Measurements from ENCODE around the gene RRP9.

RRP9 gene

GRCh38 chr3:51954105-51954504 is 12.4 kb upstream of the RRP9 start:
- Histone ChIP-seq H3K9me3 (ENCODE audit: low read depth, low read length) (no peaks in the 10 kb centered on the region), H3K36me3 (ENCODE audit: insufficient read depth, low read length) (no peaks in the 10 kb centered on the region), H3K27ac (no peak overlapping the region), H3K4me3 (no peak overlapping the region), H3K9ac (ENCODE audit: insufficient read length) (no peak overlapping the region)
- DNase-seq (ENCODE audit: low read depth, low spot score) = no peak
- TF ChIP-seq EZH2 (IDR thresholded peaks at IDR 0.05) (no peak), FOXP2 (optimal IDR thresholded peaks at IDR 0.05; ENCODE audit: control extremely low read depth, extremely low read length, insufficient read depth) (no peak)

GRCh38 chr3:51953445-51953844 is 11.7 kb upstream of the RRP9 start:
- Histone ChIP-seq H3K4me3 (no peak overlapping the region), H3K9ac (ENCODE audit: insufficient read length) (no peak overlapping the region), H3K36me3 (ENCODE audit: insufficient read depth, low read length) (no peaks in the 10 kb centered on the region), H3K9me3 (ENCODE audit: low read depth, low read length) (no peaks in the 10 kb centered on the region), H3K27ac (no peak overlapping the region)
- DNase-seq (ENCODE audit: low read depth, low spot score) = no peak
- no peak for TF ChIP-seq FOXP2 (optimal IDR thresholded peaks at IDR 0.05; ENCODE audit: control extremely low read depth, extremely low read length, insufficient read depth)

- Histone ChIP-seq H3K9me3 (ENCODE audit: low read depth, low read length) (no peaks in the 10 kb centered on the region), H3K4me3 (no peak overlapping the region), H3K36me3 (ENCODE audit: insufficient read depth, low read length) (no peaks in the 10 kb centered on the region), H3K27ac (no peak overlapping the region), H3K9ac (ENCODE audit: insufficient read length) (no peak overlapping the region)
- TF ChIP-seq EZH2 (IDR thresholded peaks at IDR 0.05) = no peak
- TF ChIP-seq POLR2AphosphoS5 (IDR thresholded peaks at IDR 0.05; ENCODE audit: borderline replicate concordance, low read depth, low read length) = no peak
- no peak for TF ChIP-seq FOXP2 (optimal IDR thresholded peaks at IDR 0.05; ENCODE audit: control extremely low read depth, extremely low read length, insufficient read depth)
- DNase-seq (ENCODE audit: low read depth, low spot score) = no peak
These were observed 9.2 kb upstream of the RRP9 start for GRCh38 chr3:51950899-51951298.

DNA sequence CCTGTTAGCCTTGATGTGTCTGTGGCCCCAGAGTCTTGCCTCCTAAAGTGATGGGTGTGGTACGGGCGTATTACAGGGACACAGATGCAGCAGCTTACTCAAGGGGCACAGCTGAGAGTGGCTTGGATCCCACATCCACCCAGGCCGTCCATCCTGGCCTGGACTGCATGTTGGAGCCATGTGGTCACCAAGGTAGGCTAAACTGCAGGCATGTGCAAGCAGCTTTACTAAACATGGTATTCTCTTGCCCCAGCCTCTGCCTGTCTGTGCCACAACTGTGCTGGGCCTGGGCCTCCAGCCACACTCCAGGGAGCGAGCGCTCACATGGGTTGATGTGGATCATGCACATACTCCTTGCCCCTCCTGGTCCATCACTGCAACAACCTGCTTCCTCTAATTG is 7.4 kb upstream of the RRP9 start:
- no peak overlapping the region for H3K27ac ChIP-seq
- H3K4me3 ChIP-seq = no peak overlapping the region
- H3K9me3 ChIP-seq (ENCODE audit: low read depth, low read length) = no peaks in the 10 kb centered on the region

DNA sequence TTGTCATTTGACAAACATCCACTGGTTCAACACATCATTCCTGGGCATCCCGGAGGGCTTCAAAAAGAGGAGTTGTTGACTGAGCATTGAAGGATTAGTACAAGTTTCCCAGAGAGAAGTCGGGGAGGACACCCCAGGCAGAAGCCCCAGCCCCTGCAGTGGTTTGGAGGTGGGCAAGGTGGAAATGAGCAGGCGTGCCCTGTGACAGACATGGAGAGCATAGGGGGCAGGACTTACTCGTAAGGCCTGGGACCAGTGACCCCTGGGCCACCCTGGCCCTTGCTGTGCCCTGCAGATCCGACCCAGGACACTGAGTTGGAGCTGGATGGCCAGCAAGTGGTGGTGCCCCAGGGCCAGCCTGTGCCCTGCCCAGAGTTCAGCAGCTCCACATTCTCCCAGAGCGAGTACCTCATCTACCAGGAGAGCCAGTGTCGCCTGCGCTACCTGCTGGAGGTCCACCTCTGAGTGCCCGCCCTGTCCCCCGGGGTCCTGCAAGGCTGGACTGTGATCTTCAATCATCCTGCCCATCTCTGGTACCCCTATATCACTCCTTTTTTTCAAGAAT is 6.4 kb upstream of the RRP9 start:
- Histone ChIP-seq H3K9ac (ENCODE audit: insufficient read length) (no peak overlapping the region), H3K36me3 (ENCODE audit: insufficient read depth, low read length) (no peaks in the 10 kb centered on the region), H3K27ac (no peak overlapping the region), H3K9me3 (ENCODE audit: low read depth, low read length) (no peaks in the 10 kb centered on the region), H3K4me3 (no peak overlapping the region)
- no peak for DNase-seq (ENCODE audit: low read depth, low spot score)
- TF ChIP-seq POLR2AphosphoS5 (IDR thresholded peaks at IDR 0.05; ENCODE audit: borderline replicate concordance, low read depth, low read length) (no peak), FOXP2 (optimal IDR thresholded peaks at IDR 0.05; ENCODE audit: control extremely low read depth, extremely low read length, insufficient read depth) (no peak), EZH2 (IDR thresholded peaks at IDR 0.05) (no peak)

More for the DNA sequence above, 7.4 kb upstream of the RRP9 start:
- H3K36me3 ChIP-seq (ENCODE audit: insufficient read depth, low read length) = no peaks in the 10 kb centered on the region
- DNase-seq (ENCODE audit: low read depth, low spot score) = no peak
- no peak for TF ChIP-seq EZH2 (IDR thresholded peaks at IDR 0.05)
- TF ChIP-seq FOXP2 (optimal IDR thresholded peaks at IDR 0.05; ENCODE audit: control extremely low read depth, extremely low read length, insufficient read depth) = no peak
- no peak for TF ChIP-seq POLR2AphosphoS5 (IDR thresholded peaks at IDR 0.05; ENCODE audit: borderline replicate concordance, low read depth, low read length)
- H3K9ac ChIP-seq (ENCODE audit: insufficient read length) = no peak overlapping the region

DNA sequence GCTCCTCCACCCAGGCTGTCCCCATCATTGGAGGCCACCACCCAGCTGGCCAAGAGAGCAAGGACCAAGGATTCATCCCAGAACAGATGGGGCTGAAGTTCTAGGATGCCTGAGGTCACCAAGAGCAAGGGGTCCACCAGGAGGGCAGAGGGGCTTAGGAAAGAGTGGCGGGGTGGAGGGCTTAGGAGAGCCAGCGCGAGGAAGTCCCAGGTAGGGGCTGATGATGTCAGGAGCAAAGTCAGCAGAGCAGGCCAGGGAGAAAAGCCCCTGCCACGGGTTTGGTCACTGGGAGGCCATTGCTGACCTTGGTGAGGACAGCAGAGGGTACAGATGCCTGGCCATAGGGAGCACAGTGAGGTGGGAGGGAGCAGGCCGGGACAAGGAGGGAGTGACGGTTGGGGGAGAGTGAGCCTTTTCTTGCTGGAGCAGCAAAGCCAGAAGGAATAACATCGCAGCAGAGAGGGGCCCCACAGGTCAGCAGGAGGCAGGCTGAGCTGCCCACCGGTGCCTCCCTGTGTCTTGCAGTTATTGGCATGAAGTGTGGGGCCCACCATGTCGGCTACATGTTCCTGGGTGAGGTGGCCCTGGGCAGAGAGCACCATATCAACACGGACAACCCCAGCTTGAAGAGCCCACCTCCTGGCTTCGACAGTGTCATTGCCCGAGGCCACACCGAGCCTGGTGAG is 5.7 kb upstream of the RRP9 start:
- no peaks in the 10 kb centered on the region for H3K36me3 ChIP-seq (ENCODE audit: insufficient read depth, low read length)
- no peak overlapping the region for H3K9ac ChIP-seq (ENCODE audit: insufficient read length)
- no peak overlapping the region for H3K27ac ChIP-seq
- H3K4me3 ChIP-seq = no peak overlapping the region
- DNase-seq (ENCODE audit: low read depth, low spot score) = no peak
- TF ChIP-seq EZH2 (IDR thresholded peaks at IDR 0.05) (no peak), POLR2AphosphoS5 (IDR thresholded peaks at IDR 0.05; ENCODE audit: borderline replicate concordance, low read depth, low read length) (no peak), FOXP2 (optimal IDR thresholded peaks at IDR 0.05; ENCODE audit: control extremely low read depth, extremely low read length, insufficient read depth) (no peak)
- no peaks in the 10 kb centered on the region for H3K9me3 ChIP-seq (ENCODE audit: low read depth, low read length)

GRCh38 chr3:51946796-51947195 is 5.1 kb upstream of the RRP9 start:
- Histone ChIP-seq H3K36me3 (ENCODE audit: insufficient read depth, low read length) (no peaks in the 10 kb centered on the region), H3K4me3 (no peak overlapping the region), H3K9ac (ENCODE audit: insufficient read length) (no peak overlapping the region), H3K9me3 (ENCODE audit: low read depth, low read length) (no peaks in the 10 kb centered on the region), H3K27ac (no peak overlapping the region)
- DNase-seq (ENCODE audit: low read depth, low spot score) = no peak
- TF ChIP-seq EZH2 (IDR thresholded peaks at IDR 0.05) = no peak
- no peak for TF ChIP-seq FOXP2 (optimal IDR thresholded peaks at IDR 0.05; ENCODE audit: control extremely low read depth, extremely low read length, insufficient read depth)
- no peak for TF ChIP-seq POLR2AphosphoS5 (IDR thresholded peaks at IDR 0.05; ENCODE audit: borderline replicate concordance, low read depth, low read length)

GRCh38 chr3:51945926-51946705 is 4.4 kb upstream of the RRP9 start:
- no peak overlapping the region for H3K9ac ChIP-seq (ENCODE audit: insufficient read length)
- H3K27ac ChIP-seq = no peak overlapping the region
- no peaks in the 10 kb centered on the region for H3K36me3 ChIP-seq (ENCODE audit: insufficient read depth, low read length)
- no peak overlapping the region for H3K4me3 ChIP-seq
- H3K9me3 ChIP-seq (ENCODE audit: low read depth, low read length) = no peaks in the 10 kb centered on the region
- DNase-seq (ENCODE audit: low read depth, low spot score) = no peak
- no peak for TF ChIP-seq POLR2AphosphoS5 (IDR thresholded peaks at IDR 0.05; ENCODE audit: borderline replicate concordance, low read depth, low read length)
- TF ChIP-seq FOXP2 (optimal IDR thresholded peaks at IDR 0.05; ENCODE audit: control extremely low read depth, extremely low read length, insufficient read depth) = no peak
- no peak for TF ChIP-seq EZH2 (IDR thresholded peaks at IDR 0.05)

All from SK-N-MC (cell line).